DND-41 (cell line): ENCODE data around the gene WWTR1.

Source experiments
- ATAC-seq: fragments of 200-7000 bp; cut with Tn5 transposase; 3 replicates; pipeline ENCODE4 v1.9.1; 2021; ENCODE audit warnings: low read depth; ENCODE audit not compliant: insufficient read depth
- DNase-seq: peaks from one replicate; pipeline ENCODE4 v3.0.0-alpha.2; 2020
- H2AFZ ChIP-seq: 2 replicates; pipeline ENCODE4 v1.6.0; 2012; ENCODE audit warnings: low read depth, low read length
- H3K27ac ChIP-seq: 2 replicates; pipeline ENCODE4 v1.5.1; 2012; ENCODE audit warnings: low read length, inconsistent platforms
- H3K27me3 ChIP-seq: fragments of 200-600 bp; sonication (generic); 2 replicates; pipeline ENCODE4 v1.6.0; 2012; ENCODE audit warnings: low read length, mild to moderate bottlenecking, inconsistent platforms; ENCODE audit not compliant: insufficient read depth, poor library complexity
- H3K36me3 ChIP-seq: 2 replicates; pipeline ENCODE4 v1.5.1; 2012; ENCODE audit warnings: low read length, inconsistent platforms; ENCODE audit not compliant: insufficient read depth
- H3K4me1 ChIP-seq: 2 replicates; pipeline ENCODE4 v1.5.1; 2012; ENCODE audit warnings: mild to moderate bottlenecking, low read length; ENCODE audit not compliant: insufficient read depth
- H3K4me2 ChIP-seq: 2 replicates; pipeline ENCODE4 v1.6.0; 2012; ENCODE audit warnings: mild to moderate bottlenecking, moderate library complexity, low read length, inconsistent platforms; ENCODE audit not compliant: insufficient read depth
- H3K4me3 ChIP-seq, 2 experiments: fragments of 200-600 bp in 1 of 2; shearing (Covaris generic) in 1 of 2; 2 replicates each; pipeline ENCODE4 v1.5.1; 2012 to 2016; ENCODE audit warnings: inconsistent platforms in 2 of 2, low read length in 2 of 2, mild to moderate bottlenecking in 2 of 2, low read depth in 1 of 2, moderate library complexity in 1 of 2
- H3K79me2 ChIP-seq: 2 replicates; pipeline ENCODE4 v1.6.0; 2012; ENCODE audit warnings: low read length, inconsistent platforms; ENCODE audit not compliant: insufficient read depth
- H3K9ac ChIP-seq: 2 replicates; pipeline ENCODE4 v1.6.0; 2012; ENCODE audit warnings: low read depth, mild to moderate bottlenecking, inconsistent platforms, low read length, moderate library complexity
- H3K9me3 ChIP-seq: 2 replicates; pipeline ENCODE4 v1.5.1; 2012; ENCODE audit warnings: low read length, moderate library complexity, mild to moderate bottlenecking, inconsistent platforms; ENCODE audit not compliant: insufficient read depth, severe bottlenecking
- H4K20me1 ChIP-seq: 2 replicates; pipeline ENCODE4 v1.6.0; 2012; ENCODE audit warnings: low read length; ENCODE audit not compliant: insufficient read depth
- EZH2 ChIP-seq: IDR thresholded peaks from 3 replicates; pipeline ENCODE4 v1.6.1; 2012; ENCODE audit warnings: borderline replicate concordance, low read depth, mild to moderate bottlenecking, moderate library complexity, low read length, inconsistent platforms; ENCODE audit not compliant: severe bottlenecking
- TF ChIP-seq, protein P1 (sequence below): IDR thresholded peaks from 2 replicates; pipeline ENCODE4 v1.5.1; 2012; ENCODE audit warnings: borderline replicate concordance, low read length, moderate library complexity, mild to moderate bottlenecking; ENCODE audit not compliant: poor library complexity, severe bottlenecking; ENCODE audit errors: extremely low read depth

Gene WWTR1

DNA sequence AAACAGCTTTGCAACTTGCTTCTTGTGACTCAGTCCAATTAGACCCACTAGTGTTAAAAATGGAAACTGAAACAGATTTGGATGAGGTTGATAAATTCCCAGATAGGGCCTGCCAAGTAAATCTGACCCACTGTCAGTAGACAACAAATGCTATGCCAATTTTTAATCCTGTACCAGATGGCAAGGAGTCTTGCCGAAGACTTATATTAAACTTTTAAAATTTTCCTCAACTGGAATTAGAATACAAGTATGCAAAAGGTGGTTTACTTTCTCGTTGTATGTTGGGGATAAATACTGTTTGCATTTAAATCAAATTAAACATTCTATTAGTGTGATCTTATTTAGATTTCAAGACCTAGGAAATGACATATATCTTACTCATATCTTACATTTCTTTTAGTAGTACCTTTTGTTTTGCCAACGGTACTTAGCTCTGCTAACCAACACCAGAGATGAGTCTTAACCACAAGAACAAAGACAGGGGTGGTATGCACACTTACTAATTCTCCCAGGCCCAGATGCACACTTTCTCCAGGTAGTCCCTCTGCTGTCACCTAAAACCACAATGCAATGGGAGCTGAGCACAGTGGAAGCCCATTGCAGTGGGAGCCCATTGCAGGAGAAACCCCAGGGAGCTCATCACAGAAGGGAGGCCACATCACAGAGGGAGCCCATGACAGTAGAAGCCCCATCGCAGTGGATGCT, 77.8 kb downstream of the WWTR1 start:
- Histone ChIP-seq H3K79me2 (no peaks in the 10 kb centered on the region), H3K27me3 (peaks cover 2% of the 10 kb centered on the region), H4K20me1 (no peaks in the 10 kb centered on the region), H2AFZ (no peak overlapping the region), H3K27ac (no peak overlapping the region), H3K4me2 (no peak overlapping the region), H3K9ac (no peak overlapping the region), H3K4me3 (no peak overlapping the region), H3K9me3 (no peaks in the 10 kb centered on the region), H3K4me1 (no peaks in the 10 kb centered on the region), H3K36me3 (no peaks in the 10 kb centered on the region)
- no peak; the same call in 2 of the 3 replicates for ATAC-seq
- TF ChIP-seq, protein P1, sequence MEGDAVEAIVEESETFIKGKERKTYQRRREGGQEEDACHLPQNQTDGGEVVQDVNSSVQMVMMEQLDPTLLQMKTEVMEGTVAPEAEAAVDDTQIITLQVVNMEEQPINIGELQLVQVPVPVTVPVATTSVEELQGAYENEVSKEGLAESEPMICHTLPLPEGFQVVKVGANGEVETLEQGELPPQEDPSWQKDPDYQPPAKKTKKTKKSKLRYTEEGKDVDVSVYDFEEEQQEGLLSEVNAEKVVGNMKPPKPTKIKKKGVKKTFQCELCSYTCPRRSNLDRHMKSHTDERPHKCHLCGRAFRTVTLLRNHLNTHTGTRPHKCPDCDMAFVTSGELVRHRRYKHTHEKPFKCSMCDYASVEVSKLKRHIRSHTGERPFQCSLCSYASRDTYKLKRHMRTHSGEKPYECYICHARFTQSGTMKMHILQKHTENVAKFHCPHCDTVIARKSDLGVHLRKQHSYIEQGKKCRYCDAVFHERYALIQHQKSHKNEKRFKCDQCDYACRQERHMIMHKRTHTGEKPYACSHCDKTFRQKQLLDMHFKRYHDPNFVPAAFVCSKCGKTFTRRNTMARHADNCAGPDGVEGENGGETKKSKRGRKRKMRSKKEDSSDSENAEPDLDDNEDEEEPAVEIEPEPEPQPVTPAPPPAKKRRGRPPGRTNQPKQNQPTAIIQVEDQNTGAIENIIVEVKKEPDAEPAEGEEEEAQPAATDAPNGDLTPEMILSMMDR, result no peak
- TF ChIP-seq EZH2, result no peak
- no peak for DNase-seq

DNA sequence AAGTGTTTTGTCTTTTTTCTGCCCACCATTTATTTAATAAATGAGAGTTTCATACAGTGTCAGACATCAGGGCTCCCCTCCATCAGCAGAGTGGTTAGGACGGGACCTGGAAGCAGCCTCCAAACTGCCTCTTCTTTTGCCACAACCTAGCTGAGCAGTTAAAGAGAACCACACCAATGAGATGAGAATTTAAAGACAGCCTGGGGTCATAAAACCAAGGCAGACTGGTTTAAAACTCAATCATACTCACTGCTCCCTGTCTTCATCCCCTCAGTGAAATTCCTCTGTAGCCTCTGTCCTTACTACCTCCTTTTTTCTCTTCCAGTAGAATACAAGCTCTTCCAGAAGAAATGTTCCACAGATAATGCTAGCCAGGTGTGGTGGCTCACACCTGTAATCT, 78.7 kb downstream of the WWTR1 start:
- no peak overlapping the region for H2AFZ ChIP-seq
- no peak overlapping the region for H3K4me2 ChIP-seq
- no peak for DNase-seq
- no peak overlapping the region for H3K27ac ChIP-seq
- H3K9ac ChIP-seq, result no peak overlapping the region
- no peaks in the 10 kb centered on the region for H3K9me3 ChIP-seq
- H3K4me1 ChIP-seq, result no peaks in the 10 kb centered on the region
- H3K4me3 ChIP-seq, result no peak overlapping the region
- no peak for ATAC-seq
- no peak for TF ChIP-seq EZH2
- TF ChIP-seq, protein P1, result no peak
- no peaks in the 10 kb centered on the region for H3K79me2 ChIP-seq
- no peaks in the 10 kb centered on the region for H4K20me1 ChIP-seq
- H3K36me3 ChIP-seq, result no peaks in the 10 kb centered on the region
- peaks cover 2% of the 10 kb centered on the region for H3K27me3 ChIP-seq

DNA sequence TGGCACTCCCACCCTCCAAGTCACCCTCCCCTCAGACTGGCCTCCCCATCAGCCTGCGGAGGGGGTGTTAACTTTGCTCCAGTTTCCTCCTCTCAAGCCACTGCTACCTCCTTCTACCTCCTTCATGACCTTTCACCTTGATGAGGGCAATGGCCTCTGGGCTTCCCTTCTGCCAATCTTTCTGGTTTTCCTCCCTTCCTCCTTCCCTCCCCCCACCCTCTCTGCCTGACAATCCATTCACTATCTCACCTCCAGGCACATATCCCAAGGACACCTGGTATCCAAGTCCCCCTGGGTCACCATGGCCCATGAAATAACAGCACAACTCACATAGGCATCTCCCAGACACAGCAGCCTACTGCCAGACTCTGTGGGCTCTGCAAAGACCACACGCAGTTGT, 80.0 kb downstream of the WWTR1 start:
- H3K27me3 ChIP-seq, result peaks cover 2% of the 10 kb centered on the region
- H3K27ac ChIP-seq, result no peak overlapping the region
- no peak for ATAC-seq
- DNase-seq, result no peak
- no peaks in the 10 kb centered on the region for H3K79me2 ChIP-seq
- H3K9ac ChIP-seq, result no peak overlapping the region
- no peaks in the 10 kb centered on the region for H3K36me3 ChIP-seq
- no peak overlapping the region for H3K4me3 ChIP-seq
- no peaks in the 10 kb centered on the region for H3K9me3 ChIP-seq
- H3K4me1 ChIP-seq, result no peaks in the 10 kb centered on the region
- H2AFZ ChIP-seq, result no peak overlapping the region
- no peak for TF ChIP-seq EZH2
- TF ChIP-seq, protein P1, result no peak
- H4K20me1 ChIP-seq, result no peaks in the 10 kb centered on the region
- H3K4me2 ChIP-seq, result no peak overlapping the region
